ENCODE results near the gene RAB41. TPM values are rescaled to one million over a fixed set of nuclear protein-coding genes. Genes with fewer than 3 reads are reported as not detected.
"Not testable (repeated sequence)": the region's sequence is repeated elsewhere in the genome, so short reads cannot be mapped to it uniquely, and the experiment has no call there.

Gene RAB41
- total RNA-seq: not detected in 2 replicates
- 0.16 TPM for polyA plus RNA-seq (2012)

GRCh38 chrX:70281951-70282350 lies at the start of gene RAB41:
Gene RAB41 (plus strand): TSS chrX:70282172. CDS start chrX:70282218, 46 bp downstream.
- no peak for DNase-seq (ENCODE audit: low read depth)

GRCh38 chrX:70234355-70234754 lies 47.6 kb upstream of the RAB41 start, which contains the start of gene AWAT1:
Gene AWAT1 (plus strand): TSS chrX:70234655. CDS start chrX:70234696, 41 bp downstream.
- no peak for DNase-seq (ENCODE audit: low read depth)

GRCh38 chrX:70240751-70241150 lies 41.2 kb upstream of the RAB41 start:
- DNase-seq (ENCODE audit: low read depth): no peak

GRCh38 chrX:70241501-70241900 lies 40.5 kb upstream of the RAB41 start:
- DNase-seq (ENCODE audit: low read depth): no peak

- DNase-seq (ENCODE audit: low read depth): not testable (repeated sequence)
Observed at GRCh38 chrX:70243601-70244000, 38.4 kb upstream of the RAB41 start.

GRCh38 chrX:70244881-70245280 lies 37.1 kb upstream of the RAB41 start:
- no peak for DNase-seq (ENCODE audit: low read depth)

- no peak for DNase-seq (ENCODE audit: low read depth)
Observed at GRCh38 chrX:70247252-70247651, 34.7 kb upstream of the RAB41 start.

- DNase-seq (ENCODE audit: low read depth): no peak
Observed at GRCh38 chrX:70252491-70252890, 29.5 kb upstream of the RAB41 start.

- DNase-seq (ENCODE audit: low read depth): no peak
Observed at GRCh38 chrX:70253377-70254062, 28.5 kb upstream of the RAB41 start.

GRCh38 chrX:70254063-70254400 lies 27.9 kb upstream of the RAB41 start:
- DNase-seq (ENCODE audit: low read depth): no peak

GRCh38 chrX:70254909-70255308 lies 27.1 kb upstream of the RAB41 start:
- no peak for DNase-seq (ENCODE audit: low read depth)

GRCh38 chrX:70255452-70255851 lies 26.5 kb upstream of the RAB41 start:
- DNase-seq (ENCODE audit: low read depth): no peak

GRCh38 chrX:70257423-70258288 lies 24.3 kb upstream of the RAB41 start:
- no peak for DNase-seq (ENCODE audit: low read depth)

- no peak for DNase-seq (ENCODE audit: low read depth)
Observed at GRCh38 chrX:70260104-70260503, 21.9 kb upstream of the RAB41 start, which contains the start of gene P2RY4. Gene P2RY4 (minus strand): TSS chrX:70260204. CDS start chrX:70259624, 580 bp downstream.

GRCh38 chrX:70262952-70263567 lies 18.9 kb upstream of the RAB41 start:
- DNase-seq (ENCODE audit: low read depth): no peak

GRCh38 chrX:70264784-70265183 lies 17.2 kb upstream of the RAB41 start:
- DNase-seq (ENCODE audit: low read depth): no peak

- DNase-seq (ENCODE audit: low read depth): no peak
Observed at GRCh38 chrX:70268034-70268433, 13.9 kb upstream of the RAB41 start, which contains the start of gene ARR3. Gene ARR3 (plus strand): TSS chrX:70268334. CDS start chrX:70269386, 1,052 bp downstream.

- not testable (repeated sequence) for DNase-seq (ENCODE audit: low read depth)
Observed at GRCh38 chrX:70274029-70274428, 7.9 kb upstream of the RAB41 start.

- DNase-seq (ENCODE audit: low read depth): no peak
Observed at GRCh38 chrX:70279081-70279480, 2.9 kb upstream of the RAB41 start.

- DNase-seq (ENCODE audit: low read depth): no peak
Observed at GRCh38 chrX:70280573-70280972, 1.4 kb upstream of the RAB41 start.

GRCh38 chrX:70289168-70289792 lies 7.3 kb downstream of the RAB41 start:
- DNase-seq (ENCODE audit: low read depth): no peak
